Tibial artery (tissue), 4 donors: ENCODE data around the gene MAN1C1.

Experiments
- DNase-seq, 2 donors: peaks; one replicate each; pipeline ENCODE4 v3.0.0-alpha.2; 2019
- H3K27ac ChIP-seq, 2 donors: fragments of 200-600 bp; sonication (generic) in 1 of 2; 1 replicate in 1 of 2; 2 replicates in 1 of 2; pipeline ENCODE4 v1.5.1; 2018 to 2019; ENCODE audit warnings: mild to moderate bottlenecking in 1 of 2
- H3K27me3 ChIP-seq, 2 donors: fragments of 200-600 bp; sonication (generic) in 1 of 2; one replicate each; pipeline versions ENCODE4 v1.5.1 to v1.6.0; 2016 to 2019
- H3K36me3 ChIP-seq, 3 donors: fragments of 200-600 bp; sonication (generic) in 2 of 3; one replicate each; pipeline ENCODE4 v1.5.1; 2016 to 2019; ENCODE audit warnings: mild to moderate bottlenecking in 2 of 3
- H3K4me1 ChIP-seq, 4 donors: fragments of 200-600 bp; sonication (generic) in 2 of 4; 1 replicate in 3 of 4; 2 replicates in 1 of 4; pipeline ENCODE4 v1.5.1; 2016 to 2019
- H3K4me3 ChIP-seq, 2 donors: fragments of 200-600 bp; sonication (generic) in 1 of 2; 1 replicate in 1 of 2; 2 replicates in 1 of 2; pipeline ENCODE4 v1.5.1; 2018 to 2019; ENCODE audit warnings: mild to moderate bottlenecking in 2 of 2
- H3K9me3 ChIP-seq, 3 donors: fragments of 200-600 bp; sonication (generic) in 1 of 3; one replicate each; pipeline ENCODE4 v1.5.1; 2016 to 2019
- CTCF ChIP-seq, 2 experiments: fragments of 200-600 bp in 1 of 2; fragments of 450-650 bp in 1 of 2; IDR thresholded peaks; one replicate each; pipeline ENCODE4 v1.5.1; 2017 to 2019; ENCODE audit warnings: antibody characterized with exemption in 2 of 2, mild to moderate bottlenecking in 1 of 2, moderate library complexity in 1 of 2
- intact Hi-C: fragments of 100-400 bp; cut with DNase I; formaldehyde crosslinking; loops from one replicate; pipeline ENCODE4 v1.15.0; 2023; ENCODE audit warnings: low total_unique reads

MAN1C1 gene

GRCh38 chr1:25770541-25771220, 154.1 kb downstream of the MAN1C1 start:
- H3K27me3 ChIP-seq, result no peaks in the 10 kb centered on the region

GRCh38 chr1:25771221-25772114, 154.9 kb downstream of the MAN1C1 start:
- Histone ChIP-seq H3K4me1 (peaks cover 0 to 10% (median 2%) of the 10 kb centered on the region in 4 donors), H3K27me3 (no peaks in the 10 kb centered on the region), H3K4me3 (no peak overlapping the region), H3K9me3 (no peaks in the 10 kb centered on the region), H3K36me3 (peaks cover 0 to 22% (median 16%) of the 10 kb centered on the region in 3 donors), H3K27ac (no peak overlapping the region)
- no peak for TF ChIP-seq CTCF (IDR thresholded peaks at IDR 0.05)
- DNase-seq, result no peak
- intact Hi-C loops, result no loop called here

More at GRCh38 chr1:25770541-25771220, 154.1 kb downstream of the MAN1C1 start:
- Histone ChIP-seq H3K4me3 (no peak overlapping the region), H3K36me3 (peaks cover 0 to 22% (median 16%) of the 10 kb centered on the region in 3 donors), H3K4me1 (peaks cover 0 to 13% (median 10%) of the 10 kb centered on the region in 4 donors), H3K9me3 (no peaks in the 10 kb centered on the region), H3K27ac (no peak overlapping the region)
- no peak for TF ChIP-seq CTCF (IDR thresholded peaks at IDR 0.05)
- DNase-seq, result no peak
- intact Hi-C loops, result no loop called here

GRCh38 chr1:25772164-25772563, 155.6 kb downstream of the MAN1C1 start:
- peaks cover 0 to 5% (median 0%) of the 10 kb centered on the region in 4 donors for H3K4me1 ChIP-seq
- intact Hi-C loops, result no loop called here
- H3K4me3 ChIP-seq, result no peak overlapping the region
- DNase-seq, result no peak
- H3K27ac ChIP-seq, result no peak overlapping the region
- H3K27me3 ChIP-seq, result no peaks in the 10 kb centered on the region
- H3K36me3 ChIP-seq, result peaks cover 0 to 19% (median 18%) of the 10 kb centered on the region in 3 donors
- TF ChIP-seq CTCF (IDR thresholded peaks at IDR 0.05), result no peak
- H3K9me3 ChIP-seq, result no peaks in the 10 kb centered on the region

- Histone ChIP-seq H3K27ac (no peak overlapping the region), H3K27me3 (no peaks in the 10 kb centered on the region), H3K4me1 (peaks cover 0 to 5% (median 0%) of the 10 kb centered on the region in 4 donors), H3K9me3 (no peaks in the 10 kb centered on the region), H3K36me3 (peaks cover 0 to 19% (median 18%) of the 10 kb centered on the region in 3 donors), H3K4me3 (no peak overlapping the region)
- intact Hi-C loops, result no loop called here
- no peak for TF ChIP-seq CTCF (IDR thresholded peaks at IDR 0.05)
- DNase-seq, result no peak
These were observed 156.2 kb downstream of the MAN1C1 start for GRCh38 chr1:25772692-25773245.

GRCh38 chr1:25773441-25774125, 157.0 kb downstream of the MAN1C1 start:
- no peak for DNase-seq
- TF ChIP-seq CTCF (IDR thresholded peaks at IDR 0.05), result no peak
- Histone ChIP-seq H3K27ac (no peak overlapping the region), H3K4me3 (no peak overlapping the region), H3K36me3 (peaks cover 0 to 26% (median 24%) of the 10 kb centered on the region in 3 donors), H3K4me1 (peaks cover 0 to 5% (median 0%) of the 10 kb centered on the region in 4 donors), H3K27me3 (no peaks in the 10 kb centered on the region), H3K9me3 (no peaks in the 10 kb centered on the region)
- intact Hi-C loops, result no loop called here
